GM23248 (cell line): ENCODE results near the gene ARHGAP24.

Experiments used
- EZH2 ChIP-seq: fragments of 200-600 bp; sonication (generic); IDR thresholded peaks from 2 replicates; pipeline ENCODE4 v1.6.1; 2018; ENCODE audit warnings: antibody characterized with exemption, mild to moderate bottlenecking; ENCODE audit not compliant: insufficient read depth, poor library complexity, severe bottlenecking
- EZH2phosphoT487 ChIP-seq: fragments of 200-600 bp; sonication (generic); IDR thresholded peaks from 2 replicates; pipeline ENCODE4 v1.6.1; 2018; ENCODE audit warnings: antibody characterized with exemption, moderate library complexity, mild to moderate bottlenecking, low read depth; ENCODE audit not compliant: insufficient read depth

GRCh38 chr4:85784348-85784747 is 309.4 kb downstream of the ARHGAP24 start:
- TF ChIP-seq EZH2phosphoT487: no peak
- no peak for TF ChIP-seq EZH2
